ENCODE measurements around the gene RTTN.
"Not testable (repeated sequence)": the region's sequence is repeated elsewhere in the genome, so short reads cannot be mapped to it uniquely, and the experiment has no call there.

Gene RTTN

GRCh38 chr18:70021043-70021442, 184.4 kb downstream of the RTTN start:
- peak; percentile 12 for DNase-seq

- no peak for DNase-seq
Measured at GRCh38 chr18:70019991-70020390, 185.5 kb downstream of the RTTN start.

GRCh38 chr18:70019136-70019535, 186.4 kb downstream of the RTTN start:
- DNase-seq, result no peak

GRCh38 chr18:70015127-70015526, 190.4 kb downstream of the RTTN start:
- DNase-seq, result no peak

- no peak for DNase-seq
Measured at GRCh38 chr18:70005580-70005979, 199.9 kb downstream of the RTTN start.

- DNase-seq, result no peak
Measured at GRCh38 chr18:70004696-70005095, 200.8 kb downstream of the RTTN start.

- DNase-seq, result no peak
Measured at GRCh38 chr18:69999656-70000055, 205.8 kb downstream of the RTTN start.

GRCh38 chr18:69998523-69998987, 206.9 kb downstream of the RTTN start:
- DNase-seq, result no peak

- DNase-seq, result no peak
Measured at GRCh38 chr18:69996951-69997798, 208.3 kb downstream of the RTTN start.

- DNase-seq, result no peak
Measured at GRCh38 chr18:69996417-69996816, 209.1 kb downstream of the RTTN start.

- no peak for DNase-seq
Measured at GRCh38 chr18:69995774-69996173, 209.7 kb downstream of the RTTN start.

GRCh38 chr18:69992776-69993175, 212.7 kb downstream of the RTTN start:
- DNase-seq, result no peak

GRCh38 chr18:69987870-69988269, 217.6 kb downstream of the RTTN start:
- no peak for DNase-seq

GRCh38 chr18:69985239-69985638, 220.2 kb downstream of the RTTN start:
- DNase-seq, result no peak

- no peak for DNase-seq
Measured at GRCh38 chr18:69982417-69982816, 223.1 kb downstream of the RTTN start.

- DNase-seq, result no peak
Measured at GRCh38 chr18:69981948-69982347, 223.5 kb downstream of the RTTN start.

- no peak for DNase-seq
Measured at GRCh38 chr18:69980982-69981804, 224.3 kb downstream of the RTTN start.

- DNase-seq, result no peak
Measured at GRCh38 chr18:69980509-69980908, 225.0 kb downstream of the RTTN start.

GRCh38 chr18:69978732-69979715, 226.5 kb downstream of the RTTN start:
- DNase-seq, result no peak

- not testable (repeated sequence) for DNase-seq
Measured at GRCh38 chr18:69975294-69975693, 230.2 kb downstream of the RTTN start.

- DNase-seq, result no peak
Measured at GRCh38 chr18:69974365-69974764, 231.1 kb downstream of the RTTN start.

- no peak for DNase-seq
Measured at GRCh38 chr18:69969491-69969890, 236.0 kb downstream of the RTTN start.

- DNase-seq, result no peak
Measured at GRCh38 chr18:69968039-69968438, 237.4 kb downstream of the RTTN start.
